HG03521 (cell line): ENCODE results near the gene BCL2L15.
"Not testable (repeated sequence)": the region's sequence is repeated elsewhere in the genome, so short reads cannot be mapped to it uniquely, and the experiment has no call there.

Experiments
- ATAC-seq: cut with Tn5 transposase; IDR thresholded peaks from one replicate; pipeline ENCODE4 v1.9.1; 2021; ENCODE audit warnings: mild to moderate bottlenecking, moderate library complexity; ENCODE audit not compliant: unreplicated experiment

Gene BCL2L15

DNA sequence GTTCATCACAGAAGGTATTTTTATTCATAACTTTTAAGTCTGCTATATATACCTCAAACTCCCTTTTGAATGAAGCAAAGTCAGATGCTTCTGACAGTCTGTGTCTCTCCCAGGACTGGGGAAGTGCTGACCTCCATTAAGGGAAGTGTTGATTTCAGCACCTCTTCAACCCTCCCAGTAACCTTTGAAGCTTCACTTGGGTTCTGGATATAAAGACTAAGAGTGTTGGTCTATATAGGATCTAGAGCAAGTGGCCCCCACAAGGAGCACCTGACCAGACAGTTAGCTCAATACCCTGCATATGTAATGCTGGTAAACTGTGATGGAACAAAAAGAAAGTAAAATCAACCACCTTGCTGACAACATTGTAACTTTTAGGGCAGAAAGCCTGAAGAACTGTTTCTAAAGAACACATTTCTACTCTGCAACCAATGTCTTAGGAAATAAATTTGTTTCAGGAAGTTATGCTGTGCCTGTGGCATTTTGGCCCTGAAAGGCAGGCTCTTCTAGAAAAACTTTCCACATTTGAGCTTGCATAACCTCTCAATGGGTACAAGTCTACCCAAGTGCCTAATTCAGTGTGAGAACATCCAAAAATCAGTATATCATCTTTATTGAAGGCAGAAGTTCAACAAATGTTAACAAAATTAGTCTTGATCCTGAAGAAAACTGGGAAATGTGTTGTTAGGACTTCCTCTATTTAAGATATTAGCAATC, 15.0 kb downstream of the BCL2L15 start:
- no peak for ATAC-seq

DNA sequence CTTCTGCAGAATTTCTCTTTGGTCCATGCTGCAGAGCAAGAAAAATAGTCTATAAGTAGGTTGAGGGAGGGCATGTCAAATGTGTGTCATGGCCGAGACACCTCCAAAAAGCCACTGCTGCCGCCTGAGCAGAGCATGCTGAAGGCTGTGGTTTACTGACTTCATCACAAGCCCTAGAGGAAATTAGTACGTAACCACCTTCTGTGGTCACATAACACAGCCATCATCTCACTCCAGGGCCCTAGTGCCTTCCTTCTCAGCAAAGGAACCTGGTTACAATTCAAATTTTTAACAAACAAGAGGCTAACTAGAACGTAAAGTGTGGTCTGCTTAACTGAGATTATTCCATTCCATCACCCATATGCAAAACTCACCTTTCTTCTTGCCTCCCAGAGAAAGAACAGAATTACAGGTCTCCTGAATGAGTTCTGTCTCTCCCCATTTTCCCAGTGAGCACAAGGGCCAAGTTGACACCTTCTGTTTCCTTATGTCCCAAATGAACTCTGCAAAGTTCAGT, 15.7 kb downstream of the BCL2L15 start, which contains the start of gene PTPN22:
PTPN22 (minus strand) TSS at position 116 of the 517 bp plus-strand sequence.
- peak; percentile 94 for ATAC-seq

DNA sequence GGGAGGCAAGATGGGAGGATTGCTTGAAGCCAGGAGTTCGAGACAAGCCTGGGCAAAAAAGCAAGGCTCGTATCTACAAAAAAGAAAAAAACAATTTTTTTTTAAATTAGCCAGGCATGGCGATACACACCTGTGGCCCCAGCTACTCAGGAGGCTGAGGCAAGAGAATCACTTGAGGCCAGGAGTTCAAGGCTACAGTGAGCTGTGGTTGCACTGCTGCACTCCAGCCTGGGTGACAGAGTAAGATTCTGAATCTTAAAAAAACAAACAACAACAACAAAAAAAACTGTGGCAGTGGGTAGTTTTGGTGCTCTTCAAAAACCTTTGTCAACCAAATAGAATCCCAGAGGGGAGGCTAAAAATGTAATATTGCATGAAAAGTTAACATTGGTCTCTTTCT, 16.6 kb downstream of the BCL2L15 start:
- ATAC-seq = no peak

DNA sequence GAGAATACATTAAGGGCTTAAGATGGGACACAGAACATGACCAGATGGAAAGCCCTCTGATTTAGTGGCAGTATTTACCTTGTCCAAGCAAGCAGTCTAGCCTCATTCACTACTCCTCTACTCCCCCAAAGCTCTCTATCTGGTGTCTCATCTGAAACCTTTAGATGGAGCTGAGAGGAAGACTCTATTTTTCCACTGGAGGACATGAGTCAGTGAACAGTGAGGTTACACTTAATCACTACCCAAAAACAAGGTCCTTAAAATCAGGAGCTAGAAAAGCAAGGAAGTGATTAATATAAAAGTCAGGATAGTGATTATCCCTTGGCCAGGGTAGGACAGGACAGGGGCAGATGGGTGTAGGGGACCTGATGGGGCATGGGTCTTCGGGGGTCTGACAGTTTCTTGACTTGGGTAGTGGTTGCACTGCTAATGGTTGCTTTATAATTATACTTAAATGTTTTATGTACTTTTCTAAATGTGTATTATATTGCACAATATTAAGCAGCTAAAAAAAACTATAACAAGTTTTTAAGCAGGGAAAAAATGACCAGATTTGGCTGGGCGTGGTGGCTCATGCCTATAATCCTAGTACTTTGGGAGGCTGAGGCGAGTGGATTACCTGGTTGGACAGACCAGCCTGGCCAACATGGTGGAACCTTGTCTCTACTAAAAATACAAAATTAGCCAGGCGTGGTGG, 18.8 kb downstream of the BCL2L15 start:
- ATAC-seq = no peak

DNA sequence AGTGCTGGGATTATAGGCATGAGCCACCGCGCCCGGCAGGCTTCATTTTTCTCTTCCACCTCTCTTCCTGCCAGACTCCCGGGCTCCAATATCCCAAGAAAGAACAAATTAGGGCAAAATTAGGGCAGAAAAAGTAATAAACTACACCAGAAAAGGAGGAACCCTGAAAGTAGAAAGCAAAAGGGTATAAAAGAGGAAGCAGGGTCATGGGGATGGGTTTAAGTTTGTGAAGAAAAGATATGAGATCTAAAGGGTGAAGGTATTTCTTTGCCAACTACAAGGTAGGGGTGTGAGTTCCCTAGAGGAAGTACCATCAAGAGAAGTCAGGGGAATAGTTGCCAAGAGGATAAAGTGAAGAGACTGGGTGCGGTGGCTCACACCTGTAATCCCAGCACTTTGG, 25.7 kb downstream of the BCL2L15 start:
- ATAC-seq = no peak

DNA sequence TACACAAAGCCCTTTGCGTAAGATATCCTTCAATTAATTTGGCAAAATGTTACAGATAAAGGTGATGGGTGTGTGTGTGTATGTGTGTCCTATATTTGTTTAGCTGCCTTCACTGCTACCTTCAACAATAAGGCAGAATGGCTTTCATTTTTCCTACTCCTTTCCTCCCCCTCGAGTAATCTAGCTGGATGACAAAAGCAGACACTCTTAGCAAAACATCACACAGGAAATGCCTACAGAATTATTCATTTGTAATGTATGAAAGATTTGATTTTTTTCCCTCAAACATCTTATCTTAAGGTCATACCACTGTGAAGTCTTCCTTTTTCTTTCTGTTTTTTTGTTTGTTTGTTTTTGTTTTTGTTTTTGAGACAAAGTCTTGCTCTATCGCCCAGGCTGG, 26.5 kb downstream of the BCL2L15 start:
- ATAC-seq = no peak

DNA sequence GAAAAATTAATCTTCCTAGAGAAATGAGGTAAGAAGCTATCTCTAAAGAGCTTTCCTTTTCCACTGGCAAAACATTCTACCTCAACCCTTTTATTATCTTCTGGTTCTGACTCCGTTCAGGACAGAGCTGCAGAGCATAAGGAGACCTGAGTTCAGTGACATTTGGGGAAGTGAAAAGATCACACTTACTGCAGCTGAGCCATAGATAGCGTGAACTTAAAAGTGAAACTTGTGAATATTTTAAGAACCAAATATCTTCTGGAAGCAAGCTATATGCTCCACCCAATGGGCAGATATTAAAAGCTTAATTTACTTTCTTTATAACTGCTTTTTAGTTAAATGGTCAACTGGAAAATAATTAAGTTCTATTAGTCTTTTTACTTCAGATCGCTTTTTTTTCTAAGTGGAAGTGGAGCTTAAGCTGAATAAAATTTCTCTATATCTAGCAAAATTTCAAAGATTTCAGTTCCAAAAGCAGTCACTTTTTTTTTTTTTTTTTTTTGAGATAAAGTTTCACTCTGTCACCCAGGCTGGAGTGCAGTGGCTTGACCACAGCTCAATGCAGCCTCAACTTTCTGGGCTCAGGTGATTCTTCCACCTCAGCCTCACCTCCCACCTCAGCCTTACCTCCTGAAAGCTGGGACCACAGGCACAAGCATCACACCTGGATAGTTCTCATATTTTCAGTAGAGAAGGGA, 27.8 kb downstream of the BCL2L15 start:
- ATAC-seq = peak; percentile 85

DNA sequence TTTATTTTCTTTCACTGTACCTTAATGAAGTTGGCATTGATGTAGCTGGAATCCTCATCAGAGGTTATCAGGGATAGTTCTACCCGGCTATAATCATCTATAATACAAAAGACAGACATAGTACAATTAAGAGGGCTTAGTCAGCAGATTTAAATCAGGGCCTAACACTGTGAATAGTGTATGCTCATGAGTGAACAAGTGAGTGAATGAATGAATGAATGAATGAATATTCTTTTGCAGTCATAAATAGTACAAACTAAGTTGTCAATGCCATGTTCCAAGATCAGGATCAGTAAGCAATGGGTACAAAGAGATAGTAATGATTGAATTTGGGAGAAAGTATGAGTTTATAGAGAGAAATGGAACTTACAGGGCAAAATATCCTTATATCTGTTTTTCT, 28.4 kb downstream of the BCL2L15 start:
- ATAC-seq = no peak

DNA sequence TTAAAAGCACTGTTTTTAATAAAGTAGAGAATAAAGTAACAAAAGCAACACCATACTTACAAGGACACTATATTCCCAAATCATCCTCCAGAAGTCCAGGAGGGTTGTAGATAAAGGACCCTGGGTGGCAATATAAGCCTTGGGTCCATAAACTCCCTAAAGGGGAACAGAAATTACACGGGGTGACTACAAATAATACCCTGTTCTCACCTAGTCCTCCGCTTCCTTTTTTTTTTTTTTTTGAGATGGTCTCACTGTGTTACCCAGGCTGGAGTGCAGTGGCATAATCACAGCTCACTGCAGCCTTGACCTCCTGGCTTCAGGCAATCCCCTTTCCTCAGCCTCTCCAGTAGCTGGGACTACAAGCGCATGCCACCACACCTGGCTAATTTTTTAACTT, 29.0 kb downstream of the BCL2L15 start:
- no peak for ATAC-seq

DNA sequence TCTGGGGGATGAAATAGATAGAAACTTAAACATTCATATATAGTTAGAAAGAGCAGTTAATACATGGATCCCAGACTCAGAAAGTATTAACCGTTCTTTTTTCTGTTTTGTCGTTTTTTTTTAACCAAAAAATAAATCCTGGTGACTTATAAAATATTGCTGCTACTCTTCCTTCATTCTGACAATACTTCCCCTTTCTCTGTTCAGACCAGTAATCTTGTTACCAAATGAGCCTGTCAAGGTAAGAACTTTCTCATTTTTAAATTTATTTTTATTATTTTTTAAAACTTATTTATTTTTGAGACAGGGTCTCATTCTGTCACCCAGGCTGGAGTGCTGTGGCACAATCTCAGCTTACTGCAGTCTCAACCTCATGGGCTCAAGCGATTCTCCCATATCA, 29.6 kb downstream of the BCL2L15 start:
- ATAC-seq = no peak

DNA sequence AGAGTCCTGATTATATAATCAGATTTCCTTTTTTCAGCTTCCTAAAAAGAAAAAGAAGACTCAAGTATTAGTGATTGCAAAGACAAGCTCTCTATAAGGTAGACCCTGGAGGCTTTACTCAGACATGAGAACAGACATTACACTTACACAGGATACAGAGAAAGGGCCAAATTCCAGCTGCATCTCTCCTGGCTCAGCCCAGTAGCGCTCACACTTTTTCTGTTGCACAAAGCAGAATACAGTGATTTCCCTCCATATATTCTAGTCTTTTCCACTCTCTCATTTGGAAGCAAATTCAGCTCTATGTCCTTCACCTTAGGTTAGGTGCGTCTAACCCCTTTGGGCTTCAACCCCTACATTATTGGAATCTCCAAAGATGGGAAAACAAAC, 31.0 kb downstream of the BCL2L15 start:
- no peak for ATAC-seq

DNA sequence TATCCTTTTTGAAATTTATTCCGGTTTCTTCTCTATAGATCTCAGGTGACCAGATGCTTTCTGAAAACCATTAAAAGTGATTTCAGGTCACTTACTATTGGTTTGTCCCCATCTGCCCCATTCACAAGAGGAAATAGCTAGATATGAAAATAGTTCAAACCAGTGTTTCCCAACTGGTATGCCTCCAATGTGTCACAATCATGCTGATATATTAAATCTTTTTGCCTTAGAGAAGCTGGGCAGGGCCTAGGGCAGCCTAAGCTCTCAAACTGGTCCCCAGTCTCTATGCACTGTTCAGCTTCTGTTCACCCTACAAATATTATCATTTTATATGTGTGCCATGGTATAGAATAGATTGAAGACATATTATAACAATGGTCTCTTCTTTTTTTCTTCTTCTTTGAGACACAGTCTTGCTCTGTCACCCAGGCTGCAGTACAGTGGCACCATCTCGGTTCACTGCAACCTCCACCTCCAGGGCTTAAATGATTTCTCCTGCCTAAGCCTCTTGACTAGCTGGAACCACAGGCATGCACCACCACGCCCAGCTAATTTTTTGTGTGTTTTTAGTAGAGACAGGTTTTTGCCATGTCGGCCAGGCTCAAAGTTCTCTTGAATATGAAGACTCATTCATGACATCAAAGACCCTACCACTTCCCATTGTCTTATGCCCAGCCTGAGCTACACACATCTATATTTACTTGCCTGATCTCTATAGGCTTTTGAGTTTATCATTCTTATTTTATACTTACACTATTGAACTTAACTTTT, 31.6 kb downstream of the BCL2L15 start:
- ATAC-seq = no peak

DNA sequence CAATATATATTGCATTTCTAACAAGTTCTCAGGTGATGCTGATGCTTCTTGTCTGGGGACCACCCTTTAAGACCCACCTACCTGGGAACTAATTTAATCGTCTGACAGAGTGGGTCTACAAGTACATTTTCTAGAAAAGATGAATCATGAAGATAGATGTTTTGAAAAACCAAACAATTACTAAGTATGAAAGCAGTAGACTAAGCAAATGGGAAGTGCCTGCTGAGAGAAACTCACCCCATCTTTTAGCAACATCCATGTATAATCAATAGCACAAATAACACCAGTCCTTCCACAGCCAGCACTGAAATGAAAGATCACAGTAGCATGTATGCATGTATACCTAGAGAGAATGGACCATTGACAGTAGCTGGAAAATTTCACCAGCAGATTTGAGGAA, 33.1 kb downstream of the BCL2L15 start:
- no peak for ATAC-seq

DNA sequence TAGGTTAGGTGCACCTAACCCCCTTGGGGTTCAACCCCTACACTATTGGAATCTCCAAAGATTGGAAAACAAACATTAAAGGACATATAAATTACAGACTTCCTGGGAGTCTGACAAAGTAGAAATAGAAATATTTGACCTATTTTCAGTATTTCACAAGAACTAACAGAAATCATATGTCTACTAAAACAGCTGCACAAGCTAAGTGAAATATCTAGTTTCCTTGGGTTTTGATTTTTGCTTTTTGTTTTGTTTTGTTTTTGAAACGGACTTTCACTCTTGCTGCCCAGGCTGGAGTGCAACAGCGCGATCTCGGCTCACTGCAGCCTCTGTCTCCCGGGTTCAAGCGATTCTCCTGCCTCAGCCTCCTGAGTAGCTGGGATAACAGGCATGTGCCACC, 34.7 kb downstream of the BCL2L15 start:
- ATAC-seq = not testable (repeated sequence)

DNA sequence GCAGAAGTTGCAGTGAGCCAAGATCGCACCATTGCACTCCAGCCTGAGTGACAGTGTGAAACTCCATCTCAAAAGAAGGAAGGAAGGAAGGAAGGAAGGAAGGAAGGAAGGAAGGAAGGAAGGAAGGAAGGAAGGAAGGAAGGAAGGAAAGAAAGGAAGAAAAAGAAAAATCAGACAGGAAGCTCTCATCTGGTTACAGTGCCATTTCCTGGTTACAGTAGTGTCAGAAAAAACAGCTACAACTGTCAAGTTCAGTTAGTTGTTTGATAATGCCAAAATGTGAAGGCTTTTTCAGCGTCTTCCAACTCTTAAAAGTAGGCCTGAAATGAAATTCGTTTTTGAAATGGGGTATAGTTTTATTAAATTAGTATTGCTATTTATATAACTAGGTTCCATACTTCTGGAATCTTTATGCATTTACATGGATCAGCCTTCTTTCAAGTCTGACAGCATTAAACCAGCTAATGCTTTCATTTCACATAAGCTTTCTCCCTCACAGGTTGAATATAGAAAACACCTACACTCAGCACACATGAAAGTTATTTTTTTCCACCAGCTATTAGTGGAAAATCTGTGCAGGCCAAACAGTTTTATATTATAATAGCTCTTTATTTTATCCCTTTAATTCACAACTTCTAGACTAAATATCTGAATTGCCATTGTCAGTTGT, 37.1 kb downstream of the BCL2L15 start:
- no peak for ATAC-seq

DNA sequence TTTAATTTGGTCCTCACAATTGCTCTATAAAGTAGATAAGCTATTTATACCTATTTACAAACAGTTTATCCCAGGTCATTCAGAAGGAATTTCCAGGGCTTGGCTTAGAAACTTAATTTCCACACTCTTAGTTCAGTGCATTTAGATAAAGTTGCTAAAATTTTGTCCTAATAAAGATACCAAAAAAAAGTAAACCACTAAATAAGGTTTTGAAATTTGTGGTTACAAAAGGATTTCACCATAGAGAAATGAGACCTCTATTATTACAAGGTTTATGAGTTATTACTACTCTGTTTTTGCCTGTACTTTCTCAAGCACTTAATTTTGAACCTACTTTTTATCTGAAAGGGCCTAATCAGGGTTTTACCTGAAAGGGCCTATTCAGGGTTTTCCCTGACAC, 38.3 kb downstream of the BCL2L15 start:
- ATAC-seq = no peak

DNA sequence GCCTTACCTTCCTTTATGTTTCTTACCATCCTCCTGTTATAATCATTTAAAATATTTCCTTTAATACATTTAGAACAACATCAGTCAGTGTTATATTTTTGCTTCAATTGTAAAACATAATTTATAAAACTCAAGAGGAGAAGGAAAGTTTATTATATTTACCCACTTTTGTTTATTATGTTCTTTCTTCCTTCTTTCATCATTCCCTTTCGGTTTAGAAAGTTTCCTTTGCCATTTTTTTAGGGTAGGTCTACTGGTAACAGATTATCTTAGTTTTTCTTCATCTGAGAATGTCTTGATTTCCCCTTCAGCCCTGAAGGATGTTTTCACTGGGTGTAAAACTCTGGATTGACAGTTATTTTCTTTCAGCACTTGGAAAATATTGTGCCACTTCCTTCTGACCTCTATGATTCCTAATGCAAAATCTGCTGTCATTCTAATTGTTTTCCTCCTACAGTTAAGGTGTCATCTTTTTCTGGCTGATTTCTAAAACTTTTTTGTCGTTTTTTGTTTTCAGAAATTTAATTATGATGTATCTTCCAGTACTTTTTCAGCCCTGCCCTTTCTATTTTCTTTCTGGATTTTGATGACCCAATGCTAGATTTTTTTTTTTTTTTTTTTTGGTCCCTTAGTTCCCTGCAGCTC, 40.9 kb downstream of the BCL2L15 start:
- ATAC-seq = no peak

DNA sequence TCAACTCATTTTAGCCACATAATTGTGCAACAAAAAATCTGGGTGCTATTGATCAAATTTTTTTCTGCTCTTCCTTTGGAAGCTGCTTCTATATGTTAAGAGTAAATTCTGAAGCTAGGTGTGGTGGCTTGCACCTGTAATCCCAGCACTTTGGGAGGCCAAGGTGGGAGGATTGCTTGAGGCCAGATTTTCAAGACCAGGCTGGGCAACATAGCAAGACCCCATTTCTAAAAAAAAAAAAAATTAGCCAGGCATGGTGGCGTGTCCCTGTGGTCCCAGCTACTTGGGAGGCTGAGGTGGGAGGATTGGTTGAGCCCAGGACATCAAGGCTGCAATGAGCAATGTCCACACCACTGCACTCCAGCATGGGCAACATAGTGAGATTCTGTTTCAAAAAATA, 50.8 kb downstream of the BCL2L15 start:
- no peak for ATAC-seq

DNA sequence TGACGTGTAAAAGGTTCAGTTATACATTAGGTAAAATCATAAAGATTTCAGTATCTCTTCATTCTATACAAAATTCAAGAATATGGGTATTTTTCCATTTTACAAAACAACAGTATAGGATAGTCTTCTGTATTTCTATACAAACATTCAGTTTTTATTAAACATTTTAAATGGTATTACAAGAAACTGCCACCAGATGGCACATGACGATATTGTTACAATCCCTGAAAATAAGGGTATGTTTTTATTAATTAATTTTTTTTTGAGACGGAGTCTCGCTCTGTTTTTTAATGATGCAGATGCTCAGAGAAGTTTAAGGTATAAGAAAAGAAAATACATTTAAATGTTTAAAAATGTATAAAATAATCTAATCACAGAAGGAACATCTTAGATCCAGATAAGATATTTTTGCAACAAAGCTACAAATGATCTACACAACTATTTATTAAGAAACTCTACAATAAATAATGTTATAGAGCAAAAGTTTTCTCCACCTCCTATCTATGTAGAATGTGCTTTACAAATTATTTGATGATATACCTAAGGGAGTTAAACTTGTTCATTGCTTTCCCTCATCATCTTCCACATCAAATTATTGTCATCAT, 51.6 kb downstream of the BCL2L15 start:
- no peak for ATAC-seq

DNA sequence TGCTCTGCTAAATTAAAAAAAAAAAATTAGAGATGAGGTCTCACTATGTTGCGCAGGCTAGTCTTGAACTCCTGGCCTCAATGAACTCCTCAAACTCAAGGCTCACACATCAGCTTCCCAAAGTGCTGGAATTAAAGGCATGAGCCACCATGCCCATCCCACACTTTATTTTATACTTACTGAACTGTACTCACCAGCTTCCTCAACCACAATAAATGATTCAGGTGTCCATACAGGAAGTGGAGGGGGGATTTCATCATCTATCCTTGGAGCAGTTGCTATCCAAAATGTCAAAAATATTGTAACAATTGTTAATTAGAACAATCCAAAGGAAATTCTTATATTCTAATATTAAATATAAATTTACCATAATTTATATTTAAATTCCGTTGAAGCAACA, 52.7 kb downstream of the BCL2L15 start:
- ATAC-seq = no peak
